SW480 (cell line): ENCODE data around the gene VWA8.

Experiments
- DNase-seq: peaks from one replicate; pipeline ENCODE4 v3.0.0-alpha.2; 2016; ENCODE audit warnings: low spot score

VWA8 gene

DNA sequence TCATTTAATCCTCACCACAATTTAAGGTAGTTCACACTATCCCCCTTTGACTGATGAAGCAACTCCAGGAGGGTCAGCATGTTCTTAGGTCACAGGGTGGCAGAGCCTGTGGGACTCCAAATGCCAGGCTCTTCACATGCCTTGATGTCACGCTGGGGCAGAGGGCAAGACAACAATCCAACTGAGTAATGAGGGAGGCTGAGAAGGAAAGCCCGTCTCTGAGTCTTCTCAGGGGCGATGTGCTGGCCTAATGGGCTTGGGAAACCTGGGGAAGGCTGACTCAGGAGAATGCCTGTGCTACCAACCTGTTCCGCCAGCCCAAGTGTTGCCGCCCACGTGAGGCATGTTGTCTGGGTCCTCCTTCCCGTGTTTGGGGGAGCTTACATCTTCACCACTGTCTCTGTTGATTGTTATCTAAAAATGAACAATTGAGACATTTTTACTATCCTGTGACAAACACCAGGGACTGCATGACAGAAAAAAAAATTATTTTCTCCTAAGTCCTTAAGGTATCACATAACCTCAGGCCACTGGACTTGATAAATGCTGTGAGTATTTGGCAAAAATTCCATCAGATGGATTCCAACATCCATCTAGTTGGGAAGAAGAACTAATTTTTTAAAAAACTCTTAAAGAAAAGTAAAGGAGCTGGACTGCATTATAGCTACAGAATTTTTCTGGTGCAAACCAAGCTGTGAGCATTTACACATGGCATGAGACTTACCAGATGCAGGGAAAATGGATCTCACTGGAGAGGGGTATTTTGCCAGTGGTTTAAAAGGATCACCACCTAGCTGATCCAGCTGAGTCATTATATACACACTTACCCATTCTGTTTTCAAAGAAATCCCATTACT, 346.0 kb downstream of the VWA8 start:
- DNase-seq = peak; percentile 64

DNA sequence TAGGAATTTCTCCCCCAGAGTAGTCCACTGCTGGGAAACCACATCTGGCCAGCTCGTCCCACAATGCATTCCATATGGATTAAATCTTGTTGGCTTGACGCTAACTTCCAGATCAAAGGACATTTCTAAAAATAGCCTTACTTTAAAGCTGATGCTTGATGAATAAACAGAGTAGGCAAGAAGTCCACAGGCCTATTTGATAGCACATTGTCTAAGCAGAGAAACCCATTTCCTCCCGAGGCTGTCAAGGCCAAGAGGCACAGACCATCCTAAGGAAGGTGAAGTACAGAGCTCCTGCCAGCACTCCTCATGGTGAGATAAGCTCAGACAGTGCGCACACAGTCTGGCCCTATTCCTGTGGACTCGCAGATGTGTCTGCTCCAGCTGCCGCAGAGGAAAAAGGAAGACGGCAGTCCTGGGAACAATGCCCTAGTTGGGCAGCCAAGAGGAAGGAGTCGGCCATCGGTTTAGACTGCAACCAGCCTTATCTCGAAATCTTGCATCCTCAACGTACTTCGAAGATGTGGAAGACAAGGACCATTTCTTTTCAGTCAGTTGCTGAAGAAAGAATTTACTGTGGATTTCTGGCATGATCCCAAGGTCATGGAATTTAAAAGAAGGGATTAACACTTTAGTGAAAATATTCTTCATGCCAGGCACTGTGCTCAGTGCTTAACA, 346.8 kb downstream of the VWA8 start:
- DNase-seq = peak; percentile 97

GRCh38 chr13:41613471-41613870, 347.4 kb downstream of the VWA8 start:
- DNase-seq = peak; percentile 71

DNA sequence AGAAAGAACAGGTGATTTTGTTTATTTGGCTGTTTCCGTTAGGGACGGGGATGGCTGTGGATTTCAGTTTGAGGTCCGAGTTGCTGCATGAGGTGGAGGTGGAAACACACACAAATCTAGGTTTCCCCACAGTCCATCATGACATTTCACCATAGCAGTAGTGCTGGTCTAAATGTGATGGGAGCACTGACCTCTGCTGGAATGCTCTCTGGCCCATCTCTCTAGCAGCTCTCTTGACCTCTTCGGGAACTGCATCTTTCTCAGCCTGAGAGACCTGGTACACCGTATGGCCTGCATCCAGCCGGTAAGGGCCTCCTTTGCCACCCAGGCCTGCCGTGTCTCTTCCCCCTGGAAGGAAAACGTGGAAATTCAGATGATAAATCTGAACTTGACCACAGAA, 349.5 kb downstream of the VWA8 start:
- DNase-seq = no peak

GRCh38 chr13:41610404-41610803, 350.5 kb downstream of the VWA8 start:
- peak; percentile 96 for DNase-seq

- peak; percentile 34 for DNase-seq
Measured at GRCh38 chr13:41609828-41610227, 351.1 kb downstream of the VWA8 start.

GRCh38 chr13:41608839-41609177, 352.1 kb downstream of the VWA8 start:
- no peak for DNase-seq

- DNase-seq = no peak
Measured at GRCh38 chr13:41608111-41608838, 352.6 kb downstream of the VWA8 start.

DNA sequence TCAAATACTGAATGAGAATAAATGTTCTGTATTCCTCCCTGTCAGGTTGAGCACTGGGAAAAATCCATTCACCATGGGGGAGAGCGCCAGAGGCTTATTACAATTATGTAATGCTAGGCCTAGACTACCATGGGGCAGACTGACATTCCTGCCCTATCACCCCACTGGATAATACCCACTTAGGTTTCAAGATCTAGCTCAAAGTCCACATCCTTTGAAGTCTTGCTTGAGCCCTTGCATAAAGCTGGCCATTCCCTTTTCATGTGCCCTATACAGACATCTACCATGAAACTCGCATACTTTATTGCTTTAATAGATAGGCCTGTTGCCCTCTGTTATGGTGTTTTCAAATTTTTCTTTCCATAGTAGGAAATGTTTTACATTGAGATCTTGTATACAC, 354.3 kb downstream of the VWA8 start:
- DNase-seq = peak; percentile 64

- no peak for DNase-seq
Measured at GRCh38 chr13:41605319-41606285, 355.3 kb downstream of the VWA8 start.

GRCh38 chr13:41603917-41604316, 357.0 kb downstream of the VWA8 start:
- DNase-seq = peak; percentile 37

DNA sequence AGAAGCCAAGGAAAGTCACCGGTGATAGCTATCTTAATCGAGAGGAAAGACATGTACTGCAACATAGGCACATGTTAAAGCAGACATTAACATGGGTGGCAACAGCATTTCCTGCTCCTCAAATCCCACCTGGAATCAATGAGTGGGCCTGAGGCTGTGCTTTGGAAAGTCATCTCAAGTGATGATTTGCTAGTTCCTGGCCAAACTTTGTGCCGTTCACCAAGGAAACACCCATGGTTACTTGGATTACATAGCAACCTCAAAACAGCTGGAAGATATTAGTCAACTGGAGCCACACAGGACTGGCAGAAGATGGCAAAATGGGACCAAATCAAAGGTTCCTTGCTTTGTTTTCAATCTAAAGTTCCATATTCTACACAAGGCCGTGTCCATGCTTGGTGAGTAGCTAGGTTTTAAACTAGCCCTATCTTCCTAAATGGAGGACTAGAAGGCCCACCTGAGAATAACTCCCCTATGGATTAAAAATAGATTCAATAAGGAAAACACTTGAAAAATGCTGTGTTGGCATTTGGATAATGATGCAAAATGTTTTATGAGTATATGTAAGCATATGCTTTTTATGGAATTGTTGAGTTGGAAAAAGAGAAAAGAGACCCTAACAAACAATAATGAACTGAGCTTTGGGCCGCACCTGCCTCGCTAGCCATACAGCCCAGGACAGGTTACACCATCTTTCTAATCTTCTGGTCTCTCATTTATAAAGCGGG, 359.0 kb downstream of the VWA8 start:
- DNase-seq = no peak

GRCh38 chr13:41599619-41600018, 361.3 kb downstream of the VWA8 start:
- no peak for DNase-seq

DNA sequence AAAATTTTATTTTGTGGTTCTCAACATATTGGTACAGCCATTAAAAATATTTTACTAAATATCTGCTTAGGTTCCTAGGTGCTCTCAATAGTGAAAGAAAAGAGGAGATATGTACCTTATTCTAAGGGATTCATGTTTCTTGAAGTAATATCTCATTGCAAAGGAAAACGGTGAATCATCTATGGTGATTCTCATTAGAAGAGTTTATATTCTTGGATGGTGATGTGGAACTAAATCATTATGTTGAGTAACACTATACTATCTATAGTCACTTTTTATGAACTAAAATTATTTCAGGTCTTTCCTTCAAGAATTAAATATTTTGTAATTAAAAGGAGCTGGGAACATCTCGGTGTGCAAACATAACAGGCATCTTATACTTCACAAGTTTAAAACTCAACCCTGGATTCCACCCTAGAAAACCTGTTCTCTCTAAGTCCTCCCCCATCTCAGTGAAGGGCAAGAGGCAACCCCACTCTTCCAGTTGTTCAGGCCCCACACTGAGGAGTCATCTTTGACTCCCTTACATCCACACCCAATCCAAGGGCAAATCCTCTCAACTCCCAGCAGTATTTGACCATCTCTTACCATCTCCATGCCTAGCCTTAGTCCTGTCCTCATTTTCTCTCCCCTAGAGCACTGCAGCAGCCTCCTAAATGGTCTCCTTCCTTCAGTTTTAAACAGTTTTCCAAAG, 363.4 kb downstream of the VWA8 start:
- DNase-seq = no peak

DNA sequence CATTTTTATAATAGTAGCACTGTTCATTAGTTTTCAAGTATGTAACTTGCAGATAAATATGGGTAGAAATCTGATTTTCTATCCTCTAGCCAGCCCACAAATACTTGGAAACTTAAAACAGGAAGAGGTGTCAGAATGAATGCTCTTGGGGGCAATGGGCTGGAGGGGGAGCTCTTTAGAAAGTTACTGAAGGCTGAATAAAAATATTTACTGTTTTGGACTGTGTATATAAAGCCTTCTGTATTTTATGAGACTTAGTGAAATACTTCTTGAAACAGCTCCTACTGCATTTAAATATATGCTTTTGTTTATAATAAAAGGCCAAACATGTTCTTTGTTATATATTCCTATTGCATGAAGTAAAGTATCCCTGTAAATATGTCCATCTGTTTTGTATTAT, 364.7 kb downstream of the VWA8 start:
- no peak for DNase-seq

DNA sequence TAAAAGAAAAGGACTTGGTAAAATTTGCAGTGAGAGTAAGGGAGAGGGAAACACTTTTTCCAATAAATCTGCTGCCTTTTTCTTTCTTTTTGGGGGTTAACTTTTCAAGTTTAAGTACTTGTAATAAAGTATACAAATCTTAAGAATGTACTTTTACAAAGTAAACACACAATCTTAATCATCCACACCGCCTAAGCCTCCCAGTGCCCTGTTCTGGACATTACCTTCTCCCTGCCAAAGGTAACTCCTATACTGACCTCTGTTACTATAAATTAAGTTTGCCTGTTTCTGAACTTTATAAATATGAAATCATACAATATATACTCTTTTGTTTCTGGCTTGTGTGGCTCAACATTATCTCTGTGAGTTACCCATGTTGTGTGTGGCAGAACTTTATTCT, 365.6 kb downstream of the VWA8 start:
- DNase-seq = no peak

GRCh38 chr13:41590643-41591042, 370.3 kb downstream of the VWA8 start:
- DNase-seq = peak; percentile 47

DNA sequence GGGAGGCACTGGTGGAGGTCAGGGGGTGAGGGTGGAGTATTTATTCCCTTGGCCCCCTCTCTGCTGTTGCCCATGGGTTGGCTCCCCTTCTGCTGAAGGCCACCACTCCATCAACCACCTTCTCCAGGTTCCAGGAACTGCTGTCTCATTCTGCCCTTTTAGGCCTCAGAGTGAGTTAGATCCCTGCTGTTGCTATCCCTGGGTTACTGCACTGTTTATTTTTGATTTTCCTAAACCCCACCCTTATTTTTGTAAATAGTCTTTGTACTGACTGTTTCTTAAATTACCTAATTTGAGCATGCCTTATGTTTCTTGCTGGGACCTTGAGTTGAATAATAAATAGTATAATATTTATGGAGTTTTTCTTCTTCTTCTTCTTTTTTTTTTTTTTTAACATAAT, 370.8 kb downstream of the VWA8 start:
- no peak for DNase-seq

- no peak for DNase-seq
Measured at GRCh38 chr13:41589434-41589833, 371.5 kb downstream of the VWA8 start.

DNA sequence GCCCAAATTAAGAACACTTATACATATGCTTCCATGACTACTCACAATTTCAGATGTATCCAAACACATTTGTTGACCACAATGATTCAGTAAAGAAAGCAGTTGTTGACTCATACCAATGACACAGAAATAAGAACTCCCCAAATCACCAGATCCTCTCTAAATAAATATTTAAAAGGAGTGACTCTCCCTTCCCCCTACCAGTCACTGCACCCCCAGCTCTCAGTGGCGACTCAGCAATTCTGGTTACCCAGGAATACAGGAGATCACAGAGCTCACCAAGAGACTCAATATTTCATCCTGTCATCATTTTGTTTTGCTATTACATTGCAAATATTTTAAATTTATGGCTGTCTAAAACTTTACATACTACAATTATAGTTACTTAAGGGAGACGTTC, 372.0 kb downstream of the VWA8 start:
- peak; percentile 76 for DNase-seq
